NCI-H2081 treated with DMSO at 0.1 percent for 48 hours (cell line): ENCODE measurements around the gene RBM47.
"Not testable (repeated sequence)": the region's sequence is repeated elsewhere in the genome, so short reads cannot be mapped to it uniquely, and the experiment has no call there.

Experiments used
- DNase-seq: peaks from one replicate; lab custom pipeline; 2025; lab: John Stamatoyannopoulos, UW

RBM47 gene

GRCh38 chr4:40486534-40486933 is 143.1 kb downstream of the RBM47 start:
- no peak for DNase-seq

GRCh38 chr4:40484346-40485090 is 145.1 kb downstream of the RBM47 start:
- DNase-seq: no peak

GRCh38 chr4:40482985-40483647 is 146.5 kb downstream of the RBM47 start:
- no peak for DNase-seq

GRCh38 chr4:40481977-40482376 is 147.7 kb downstream of the RBM47 start:
- no peak for DNase-seq

- DNase-seq: no peak
Observed at GRCh38 chr4:40480291-40480690, 149.4 kb downstream of the RBM47 start.

- DNase-seq: no peak
Observed at GRCh38 chr4:40479378-40479777, 150.3 kb downstream of the RBM47 start.

- no peak for DNase-seq
Observed at GRCh38 chr4:40475609-40476008, 154.1 kb downstream of the RBM47 start.

GRCh38 chr4:40473578-40474388 is 155.9 kb downstream of the RBM47 start:
- DNase-seq: no peak

GRCh38 chr4:40471923-40472322 is 157.7 kb downstream of the RBM47 start:
- no peak for DNase-seq

GRCh38 chr4:40466789-40467188 is 162.9 kb downstream of the RBM47 start:
- no peak for DNase-seq

- DNase-seq: no peak
Observed at GRCh38 chr4:40462326-40462725, 167.3 kb downstream of the RBM47 start.

- no peak for DNase-seq
Observed at GRCh38 chr4:40461879-40462278, 167.8 kb downstream of the RBM47 start.

GRCh38 chr4:40461062-40461461 is 168.6 kb downstream of the RBM47 start:
- DNase-seq: no peak

GRCh38 chr4:40458683-40459082 is 171.0 kb downstream of the RBM47 start:
- DNase-seq: no peak

- DNase-seq: no peak
Observed at GRCh38 chr4:40458109-40458508, 171.6 kb downstream of the RBM47 start.

- DNase-seq: no peak
Observed at GRCh38 chr4:40455340-40455902, 174.2 kb downstream of the RBM47 start.

- no peak for DNase-seq
Observed at GRCh38 chr4:40454816-40455215, 174.8 kb downstream of the RBM47 start.

GRCh38 chr4:40453912-40454311 is 175.8 kb downstream of the RBM47 start:
- DNase-seq: no peak

GRCh38 chr4:40448875-40449274 is 180.8 kb downstream of the RBM47 start:
- DNase-seq: no peak

GRCh38 chr4:40446839-40447238 is 182.8 kb downstream of the RBM47 start:
- no peak for DNase-seq

- DNase-seq: not testable (repeated sequence)
Observed at GRCh38 chr4:40446261-40446750, 183.4 kb downstream of the RBM47 start.

GRCh38 chr4:40445671-40446070 is 184.0 kb downstream of the RBM47 start:
- DNase-seq: no peak
